Measurements from ENCODE around the gene MALAT1. TPM values are rescaled to one million over a fixed set of nuclear protein-coding genes. Genes with fewer than 3 reads are reported as not detected.

MALAT1 gene
- total and polyA plus RNA-seq, 2 of the 13 experiments (the other 11 are each of a cell fraction or from before 2014, with no cell fraction given): 143 to 1,237 TPM

GRCh38 chr11:65524741-65525545 lies 26.1 kb downstream of the MALAT1 start, which contains the start of gene SCYL1 (continued):
- no peak for TF ChIP-seq DMTF1 (CRISPR knock-in tag; IDR thresholded peaks at IDR 0.05)
- TF ChIP-seq ZNF3 (CRISPR knock-in tag; IDR thresholded peaks at IDR 0.05): no peak
- no peak for TF ChIP-seq ZNF660 (CRISPR knock-in tag; IDR thresholded peaks at IDR 0.05; ENCODE audit: borderline replicate concordance, low read depth)
- TF ChIP-seq NCOA5 (CRISPR knock-in tag; IDR thresholded peaks at IDR 0.05): no peak
- TF ChIP-seq MIER2 (CRISPR knock-in tag; IDR thresholded peaks at IDR 0.05): no peak
- TF ChIP-seq KLF11 (CRISPR knock-in tag; IDR thresholded peaks at IDR 0.05): no peak
- no peak for TF ChIP-seq PAWR (CRISPR knock-in tag; IDR thresholded peaks at IDR 0.05; ENCODE audit: borderline replicate concordance)
- TF ChIP-seq ADNP (CRISPR knock-in tag; IDR thresholded peaks at IDR 0.05): peak; percentile 48; the same call in 1 of the 2 replicates
- no peak for TF ChIP-seq ZNF552 (CRISPR knock-in tag; IDR thresholded peaks at IDR 0.05; ENCODE audit: borderline replicate concordance)
- TF ChIP-seq ZNF557 (CRISPR knock-in tag; IDR thresholded peaks at IDR 0.05): no peak
- no peak for TF ChIP-seq REST (IDR thresholded peaks at IDR 0.05; ENCODE audit: borderline replicate concordance in 1 of 2, low read depth in 1 of 2, low read length in 2 of 2)
- TF ChIP-seq KDM4B (CRISPR knock-in tag; IDR thresholded peaks at IDR 0.05): no peak
- no peak for TF ChIP-seq PHF21A (CRISPR knock-in tag; IDR thresholded peaks at IDR 0.05)
- no peak for TF ChIP-seq ZNF709 (CRISPR knock-in tag; IDR thresholded peaks at IDR 0.05)
- 0 out of 2 replicates have a peak, but pooled peaks have one; percentile 24 for TF ChIP-seq ZNF414 (CRISPR knock-in tag; IDR thresholded peaks at IDR 0.05)
- TF ChIP-seq ZNF124 (CRISPR knock-in tag; IDR thresholded peaks at IDR 0.05): no peak
- no peak for TF ChIP-seq RARA (CRISPR knock-in tag; IDR thresholded peaks at IDR 0.05)
- TF ChIP-seq KMT2A (CRISPR knock-in tag; IDR thresholded peaks at IDR 0.05): 0 out of 2 replicates have a peak, but pooled peaks have one; percentile 61
- no peak for TF ChIP-seq YEATS2 (CRISPR knock-in tag; IDR thresholded peaks at IDR 0.05; ENCODE audit: borderline replicate concordance)
- no peak for TF ChIP-seq ZNF230 (CRISPR knock-in tag; IDR thresholded peaks at IDR 0.05)
- TF ChIP-seq TBX3 (IDR thresholded peaks at IDR 0.05; ENCODE audit: borderline replicate concordance): no peak
- TF ChIP-seq MEIS2 (CRISPR knock-in tag; IDR thresholded peaks at IDR 0.05): 0 out of 2 replicates have a peak, but pooled peaks have one; percentile 12
- no peak for TF ChIP-seq ZNF335 (CRISPR knock-in tag; IDR thresholded peaks at IDR 0.05)
- TF ChIP-seq KMT2B (CRISPR knock-in tag; IDR thresholded peaks at IDR 0.05): no peak
- TF ChIP-seq PPARG (CRISPR knock-in tag; conservative IDR thresholded peaks at IDR 0.05): 0 out of 2 replicates have a peak, but pooled peaks have one; percentile 15
- TF ChIP-seq ZNF792 (CRISPR knock-in tag; IDR thresholded peaks at IDR 0.05): no peak

All from HepG2 (cell line).